Thoracic aorta endothelial cell (primary cell): Measurements from ENCODE around the gene SAGE1. TPM values are rescaled to one million over a fixed set of nuclear protein-coding genes. Genes with fewer than 3 reads are reported as not detected.

Source experiments
- total RNA-seq: library from RNA; depleted of rRNA; stranded (reverse); fragments of >200 nt; gene quantifications from 2 replicates; pipeline ENCODE4 v1.2.3, GENCODE V29; 2012

Gene SAGE1
- not detected in 2 replicates for total RNA-seq

GRCh38 chrX:135893294-135893817 is at the start of gene SAGE1, which contains the start of gene CT45A10:
Gene SAGE1 (plus strand): TSS chrX:135893716. CDS start chrX:135896243, 2,527 bp downstream.
Gene CT45A10 (minus strand): TSS chrX:135893444. CDS start chrX:135885344, 8,100 bp downstream.

GRCh38 chrX:135854438-135854837 is 39.1 kb upstream of the SAGE1 start, which contains the start of gene CT45A8:
Gene CT45A8 (minus strand): TSS chrX:135854538. CDS start chrX:135850783, 3,755 bp downstream.

GRCh38 chrX:135871712-135872111 is 21.8 kb upstream of the SAGE1 start, which contains the start of gene CT45A9:
Gene CT45A9 (minus strand): TSS chrX:135871812. CDS start chrX:135868061, 3,751 bp downstream.

Other genes starting within 250 kb of the SAGE1 start
- not detected in 2 replicates for gene CT45A1, start 180.1 kb upstream of the SAGE1 start, total RNA-seq
- not detected in 2 replicates for gene CT45A3, start 125.5 kb upstream of the SAGE1 start, total RNA-seq
- not detected in 2 replicates for gene CT45A5, start 108.2 kb upstream of the SAGE1 start, total RNA-seq
- not detected in 2 replicates for gene CT45A6, start 90.9 kb upstream of the SAGE1 start, total RNA-seq
- gene CT45A2, start 73.7 kb upstream of the SAGE1 start, total RNA-seq = not detected in 2 replicates
- not detected in 2 replicates for gene CT45A7, start 56.4 kb upstream of the SAGE1 start, total RNA-seq
- gene CT45A8, start 39.2 kb upstream of the SAGE1 start, total RNA-seq = not detected in 2 replicates
- gene CT45A9, start 21.9 kb upstream of the SAGE1 start, total RNA-seq = not detected in 2 replicates
- gene CT45A10, start 272 bp upstream of the SAGE1 start, total RNA-seq = not detected in 2 replicates
- gene MMGT1, start 80.3 kb downstream of the SAGE1 start, total RNA-seq = 31.1 and 34.4 TPM in 2 replicates
- gene SLC9A6, start 91.7 kb downstream of the SAGE1 start, total RNA-seq = 18.0 and 23.4 TPM in 2 replicates